GM18498 (cell line): Measurements from ENCODE around the gene ZNF518A.
A peak's percentile ranks its signal among the peaks of the same experiment; 100 is the strongest.
"Not testable (repeated sequence)": the region's sequence is repeated elsewhere in the genome, so short reads cannot be mapped to it uniquely, and the experiment has no call there.

ENCODE experiments used
- ATAC-seq: cut with Tn5 transposase; IDR thresholded peaks from one replicate; pipeline ENCODE4 v1.9.1; 2021; ENCODE audit warnings: mild to moderate bottlenecking, moderate library complexity; ENCODE audit not compliant: unreplicated experiment

Gene ZNF518A

GRCh38 chr10:96136810-96137209 lies 6.7 kb downstream of the ZNF518A start:
- ATAC-seq = no peak

- no peak for ATAC-seq
These were observed 7.5 kb downstream of the ZNF518A start for GRCh38 chr10:96137567-96137966.

- peak; percentile 98 for ATAC-seq
These were observed 8.0 kb downstream of the ZNF518A start for GRCh38 chr10:96138102-96138501.

- no peak for ATAC-seq
These were observed 22.3 kb downstream of the ZNF518A start for GRCh38 chr10:96152437-96152836.

- no peak for ATAC-seq
These were observed 23.0 kb downstream of the ZNF518A start for GRCh38 chr10:96153070-96153469.

- no peak for ATAC-seq
These were observed 35.6 kb downstream of the ZNF518A start for GRCh38 chr10:96165726-96166125.

- no peak for ATAC-seq
These were observed 38.4 kb downstream of the ZNF518A start for GRCh38 chr10:96168546-96168945.

GRCh38 chr10:96170230-96170629 lies 40.1 kb downstream of the ZNF518A start:
- ATAC-seq = no peak

- ATAC-seq = no peak
These were observed 42.6 kb downstream of the ZNF518A start for GRCh38 chr10:96172666-96173065.

- ATAC-seq = no peak
These were observed 46.9 kb downstream of the ZNF518A start for GRCh38 chr10:96176985-96177384.

GRCh38 chr10:96188421-96188820 lies 58.3 kb downstream of the ZNF518A start:
- no peak for ATAC-seq

- no peak for ATAC-seq
These were observed 58.8 kb downstream of the ZNF518A start for GRCh38 chr10:96188916-96189315.

- not testable (repeated sequence) for ATAC-seq
These were observed 59.4 kb downstream of the ZNF518A start for GRCh38 chr10:96189505-96189904.

- ATAC-seq = no peak
These were observed 71.4 kb downstream of the ZNF518A start for GRCh38 chr10:96201525-96201924.

- ATAC-seq = no peak
These were observed 75.5 kb downstream of the ZNF518A start for GRCh38 chr10:96205580-96205979.

- ATAC-seq = peak; percentile 83
These were observed 78.2 kb downstream of the ZNF518A start for GRCh38 chr10:96208271-96208670.

GRCh38 chr10:96208946-96209345 lies 78.8 kb downstream of the ZNF518A start:
- no peak for ATAC-seq

GRCh38 chr10:96211764-96212163 lies 81.7 kb downstream of the ZNF518A start:
- ATAC-seq = no peak

- ATAC-seq = no peak
These were observed 82.8 kb downstream of the ZNF518A start for GRCh38 chr10:96212911-96213310.
